Activated B cell treated with CpG ODN at 0.5 μM for 24 hours (primary cell): Measurements from ENCODE around the gene GOLGA6D. TPM values are rescaled to one million over a fixed set of nuclear protein-coding genes. Genes with fewer than 3 reads are reported as not detected.
"Not testable (repeated sequence)": the region's sequence is repeated elsewhere in the genome, so short reads cannot be mapped to it uniquely, and the experiment has no call there.

ENCODE experiments used
- ATAC-seq: fragments of 200-7000 bp; cut with Tn5 transposase; one replicate; pipeline ENCODE4 v1.10.0; 2021; ENCODE audit warnings: low read depth, mild to moderate bottlenecking, moderate library complexity
- CTCF ChIA-PET: fragments of 350-600 bp; sonication (Branson Sonifier 250); formaldehyde crosslinking; loops from one replicate; lab custom pipeline; 2021; ENCODE audit warnings: antibody characterized with exemption; lab: Charles Lee
- POLR2A ChIA-PET: fragments of 350-600 bp; sonication (Branson Sonifier 250); formaldehyde crosslinking; loops from one replicate; lab custom pipeline; 2021; ENCODE audit warnings: antibody characterized with exemption; lab: Charles Lee
- DNase-seq: peaks from one replicate; pipeline ENCODE4 v3.0.0; 2022
- H3K27ac Mint-ChIP-seq: one replicate; pipeline ENCODE4 v1.8.0; 2020; ENCODE audit warnings: mixed read lengths
- H3K27me3 Mint-ChIP-seq: one replicate; pipeline ENCODE4 v1.8.0; 2021; ENCODE audit warnings: mixed read lengths
- H3K36me3 Mint-ChIP-seq: one replicate; pipeline ENCODE4 v1.8.0; 2021; ENCODE audit warnings: low read depth, mixed read lengths
- H3K4me1 Mint-ChIP-seq: one replicate; pipeline ENCODE4 v1.8.0; 2021; ENCODE audit warnings: mixed read lengths
- H3K4me3 Mint-ChIP-seq: one replicate; pipeline ENCODE4 v1.8.0; 2020; ENCODE audit warnings: mild to moderate bottlenecking, mixed read lengths
- H3K9me3 Mint-ChIP-seq: one replicate; pipeline ENCODE4 v1.8.0; 2020; ENCODE audit warnings: mixed read lengths
- intact Hi-C: fragments of 100-400 bp; cut with micrococcal nuclease; formaldehyde crosslinking; loops from one replicate; pipeline ENCODE4 v1.15.1; 2024
- total RNA-seq: library from RNA; stranded (reverse); gene quantifications from 2 replicates; pipeline ENCODE4 v1.2.3, GENCODE V29; 2022
- TF ChIP-seq, protein P1 (sequence below): fragments of 200-600 bp; IDR thresholded peaks from one replicate; pipeline ENCODE4 v1.8.0; 2022; ENCODE audit warnings: antibody characterized with exemption, mild to moderate bottlenecking

Gene GOLGA6D
- total RNA-seq, 1 donor from 2014 or later: not detected

- DNase-seq (no peak), ATAC-seq (no peak)
- no peak overlapping the region for H3K27ac Mint-ChIP-seq
- TF ChIP-seq, protein P1, sequence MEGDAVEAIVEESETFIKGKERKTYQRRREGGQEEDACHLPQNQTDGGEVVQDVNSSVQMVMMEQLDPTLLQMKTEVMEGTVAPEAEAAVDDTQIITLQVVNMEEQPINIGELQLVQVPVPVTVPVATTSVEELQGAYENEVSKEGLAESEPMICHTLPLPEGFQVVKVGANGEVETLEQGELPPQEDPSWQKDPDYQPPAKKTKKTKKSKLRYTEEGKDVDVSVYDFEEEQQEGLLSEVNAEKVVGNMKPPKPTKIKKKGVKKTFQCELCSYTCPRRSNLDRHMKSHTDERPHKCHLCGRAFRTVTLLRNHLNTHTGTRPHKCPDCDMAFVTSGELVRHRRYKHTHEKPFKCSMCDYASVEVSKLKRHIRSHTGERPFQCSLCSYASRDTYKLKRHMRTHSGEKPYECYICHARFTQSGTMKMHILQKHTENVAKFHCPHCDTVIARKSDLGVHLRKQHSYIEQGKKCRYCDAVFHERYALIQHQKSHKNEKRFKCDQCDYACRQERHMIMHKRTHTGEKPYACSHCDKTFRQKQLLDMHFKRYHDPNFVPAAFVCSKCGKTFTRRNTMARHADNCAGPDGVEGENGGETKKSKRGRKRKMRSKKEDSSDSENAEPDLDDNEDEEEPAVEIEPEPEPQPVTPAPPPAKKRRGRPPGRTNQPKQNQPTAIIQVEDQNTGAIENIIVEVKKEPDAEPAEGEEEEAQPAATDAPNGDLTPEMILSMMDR: no peak
- H3K27me3 Mint-ChIP-seq: no peaks in the 10 kb centered on the region
- peaks cover 10% of the 10 kb centered on the region for H3K36me3 Mint-ChIP-seq
- H3K4me3 Mint-ChIP-seq: no peak overlapping the region
- ChIA-PET CTCF (no interaction called here), POLR2A (interaction anchor here (0.7 kb wide), 1 partner anchor 333 kb away, joined by 3 read pairs; no protein-coding TSS in a partner anchor)
- peaks cover 15% of the 10 kb centered on the region for H3K4me1 Mint-ChIP-seq
- intact Hi-C loops: no loop called here
- no peaks in the 10 kb centered on the region for H3K9me3 Mint-ChIP-seq
Measured at GRCh38 chr15:75342221-75342620, 59.6 kb downstream of the GOLGA6D start.

- H3K27me3 Mint-ChIP-seq, H3K27ac Mint-ChIP-seq, H3K9me3 Mint-ChIP-seq, H3K4me3 Mint-ChIP-seq, ATAC-seq, intact Hi-C loops, POLR2A ChIA-PET, DNase-seq, CTCF ChIA-PET: not testable (repeated sequence)
- Mint-ChIP-seq H3K36me3 (peaks cover 11% of the 10 kb centered on the region), H3K4me1 (peaks cover 21% of the 10 kb centered on the region)
Measured at GRCh38 chr15:75343953-75344352, 61.3 kb downstream of the GOLGA6D start.

Other genes starting within 250 kb of the GOLGA6D start
- gene C15orf39, start 81.0 kb upstream of the GOLGA6D start, total RNA-seq: 59.6 and 73.2 TPM in 2 replicates
- gene GOLGA6C, start 24.5 kb upstream of the GOLGA6D start, total RNA-seq: not detected in 2 replicates
- 51.8 and 54.7 TPM in 2 replicates for gene COMMD4, start 53.2 kb downstream of the GOLGA6D start, total RNA-seq
- gene NEIL1, start 64.2 kb downstream of the GOLGA6D start, total RNA-seq: 25.5 and 35.8 TPM in 2 replicates
- gene MAN2C1, start 85.8 kb downstream of the GOLGA6D start, total RNA-seq: 187 and 213 TPM in 2 replicates
- 113 and 122 TPM in 2 replicates for gene SIN3A, start 168.9 kb downstream of the GOLGA6D start, total RNA-seq